ENCODE data around the gene HSD17B8. TPM values are rescaled to one million over a fixed set of nuclear protein-coding genes. Genes with fewer than 3 reads are reported as not detected.
A peak's percentile ranks its signal among the peaks of the same experiment; 100 is the strongest.

HSD17B8 gene
- total RNA-seq, 4 donors from 2014 or later, result 15.1 to 42.5 (median 26.3) TPM

- 95 to 96% methylated on average over 4 of the region's 6 CpGs for WGBS, 2 donors
Observed at GRCh38 chr6:33201935-33202334, 2.5 kb upstream of the HSD17B8 start.

DNA sequence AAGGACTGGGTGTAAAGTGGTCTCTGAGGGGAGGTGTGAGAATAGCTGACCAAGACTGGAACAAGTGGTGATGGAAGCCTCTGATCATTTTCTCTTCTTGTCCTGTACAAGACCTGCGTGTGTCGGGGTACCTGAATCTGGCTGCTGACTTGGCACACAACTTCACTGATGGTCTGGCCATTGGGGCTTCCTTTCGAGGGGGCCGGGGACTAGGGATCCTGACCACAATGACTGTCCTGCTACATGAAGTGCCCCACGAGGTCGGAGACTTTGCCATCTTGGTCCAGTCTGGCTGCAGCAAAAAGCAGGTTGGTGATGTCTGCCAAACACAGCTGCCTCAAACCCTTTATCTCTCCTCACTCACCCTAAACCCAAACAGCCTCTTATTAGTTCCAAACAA is 1.7 kb upstream of the HSD17B8 start:
- no peaks in the 10 kb centered on the region for H3K27me3 ChIP-seq
- no peaks in the 10 kb centered on the region for H3K9me3 ChIP-seq
- H3K36me3 ChIP-seq, result peaks cover 14 to 28% (median 17%) of the 10 kb centered on the region in 3 donors
- TF ChIP-seq POLR2A (IDR thresholded peaks at IDR 0.05), result no peak
- TF ChIP-seq, protein P1, sequence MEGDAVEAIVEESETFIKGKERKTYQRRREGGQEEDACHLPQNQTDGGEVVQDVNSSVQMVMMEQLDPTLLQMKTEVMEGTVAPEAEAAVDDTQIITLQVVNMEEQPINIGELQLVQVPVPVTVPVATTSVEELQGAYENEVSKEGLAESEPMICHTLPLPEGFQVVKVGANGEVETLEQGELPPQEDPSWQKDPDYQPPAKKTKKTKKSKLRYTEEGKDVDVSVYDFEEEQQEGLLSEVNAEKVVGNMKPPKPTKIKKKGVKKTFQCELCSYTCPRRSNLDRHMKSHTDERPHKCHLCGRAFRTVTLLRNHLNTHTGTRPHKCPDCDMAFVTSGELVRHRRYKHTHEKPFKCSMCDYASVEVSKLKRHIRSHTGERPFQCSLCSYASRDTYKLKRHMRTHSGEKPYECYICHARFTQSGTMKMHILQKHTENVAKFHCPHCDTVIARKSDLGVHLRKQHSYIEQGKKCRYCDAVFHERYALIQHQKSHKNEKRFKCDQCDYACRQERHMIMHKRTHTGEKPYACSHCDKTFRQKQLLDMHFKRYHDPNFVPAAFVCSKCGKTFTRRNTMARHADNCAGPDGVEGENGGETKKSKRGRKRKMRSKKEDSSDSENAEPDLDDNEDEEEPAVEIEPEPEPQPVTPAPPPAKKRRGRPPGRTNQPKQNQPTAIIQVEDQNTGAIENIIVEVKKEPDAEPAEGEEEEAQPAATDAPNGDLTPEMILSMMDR (IDR thresholded peaks at IDR 0.05), result no peak
- H3K4me1 ChIP-seq, result peaks cover 49 to 90% (median 54%) of the 10 kb centered on the region in 3 donors
- 82 to 84% methylated on average over 5 to 6 of the region's 6 CpGs for WGBS, 2 donors
- no peak overlapping the region for H3K4me3 ChIP-seq
- intact Hi-C loops (cut with DNase I), result no loop called here
- DNase-seq, result no peak
- H3K27ac ChIP-seq, result no peak overlapping the region

More at GRCh38 chr6:33201935-33202334, 2.5 kb upstream of the HSD17B8 start:
- H3K36me3 ChIP-seq, result peaks cover 17 to 35% (median 20%) of the 10 kb centered on the region in 3 donors
- H3K27ac ChIP-seq, result peak overlapping the region in 1 of 4 donors; percentile 95
- peak overlapping the region; percentile 76 to 88 (median 82) for H3K4me3 ChIP-seq
- peaks cover 46 to 90% (median 47%) of the 10 kb centered on the region in 3 donors for H3K4me1 ChIP-seq
- no peak for DNase-seq
- intact Hi-C loops (cut with DNase I), result no loop called here
- no peaks in the 10 kb centered on the region for H3K9me3 ChIP-seq
- no peaks in the 10 kb centered on the region for H3K27me3 ChIP-seq
- TF ChIP-seq POLR2A (IDR thresholded peaks at IDR 0.05), result no peak
- TF ChIP-seq, protein P1 (IDR thresholded peaks at IDR 0.05), result no peak

GRCh38 chr6:33203443-33204164 is 851 bp upstream of the HSD17B8 start:
- intact Hi-C loops (cut with DNase I), result no loop called here
- TF ChIP-seq POLR2A (IDR thresholded peaks at IDR 0.05), result no peak
- TF ChIP-seq, protein P1 (IDR thresholded peaks at IDR 0.05), result no peak
- H3K27ac ChIP-seq, result peak overlapping the region in 3 of 4 donors; percentile 91 to 93 (median 92)
- H3K36me3 ChIP-seq, result peaks cover 14 to 21% (median 17%) of the 10 kb centered on the region in 3 donors
- H3K27me3 ChIP-seq, result no peaks in the 10 kb centered on the region
- peak overlapping the region in 2 of 4 donors; percentile 78 to 82 for H3K4me3 ChIP-seq
- peaks cover 43 to 83% (median 48%) of the 10 kb centered on the region in 3 donors for H3K4me1 ChIP-seq
- no peaks in the 10 kb centered on the region for H3K9me3 ChIP-seq
- WGBS, 2 donors, result 74 to 91% methylated on average over 5 to 6 of the region's 7 CpGs
- DNase-seq, result no peak

DNA sequence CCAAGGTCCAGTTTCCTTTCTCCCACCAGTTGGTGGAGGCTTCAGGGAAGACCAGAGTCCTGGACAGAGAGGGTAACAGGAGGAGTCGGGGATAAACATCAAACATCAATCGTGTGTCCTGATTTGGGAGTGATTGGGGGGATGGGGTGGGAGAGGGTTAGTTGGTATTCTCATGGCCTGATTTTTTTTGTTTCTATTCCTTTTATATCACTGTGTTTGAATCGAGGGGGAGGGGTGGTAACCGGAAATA is 365 bp upstream of the HSD17B8 start:
- Histone ChIP-seq H3K27ac (peak overlapping the region; percentile 79 to 93 (median 92)), H3K4me1 (peaks cover 42 to 83% (median 51%) of the 10 kb centered on the region in 3 donors), H3K36me3 (peaks cover 14 to 21% (median 17%) of the 10 kb centered on the region in 3 donors), H3K27me3 (no peaks in the 10 kb centered on the region), H3K9me3 (no peaks in the 10 kb centered on the region), H3K4me3 (peak overlapping the region; percentile 75 to 85 (median 80))
- no peak for DNase-seq
- intact Hi-C loops (cut with DNase I), result no loop called here
- TF ChIP-seq POLR2A (IDR thresholded peaks at IDR 0.05), result no peak
- TF ChIP-seq, protein P1 (IDR thresholded peaks at IDR 0.05), result no peak
- 9 to 12% methylated on average over 4 of the region's 4 CpGs for WGBS, 2 donors

GRCh38 chr6:33205191-33206026 is 954 bp downstream of the HSD17B8 start:
- no peaks in the 10 kb centered on the region for H3K9me3 ChIP-seq
- peaks cover 38 to 85% (median 44%) of the 10 kb centered on the region in 3 donors for H3K4me1 ChIP-seq
- no peaks in the 10 kb centered on the region for H3K27me3 ChIP-seq
- TF ChIP-seq, protein P1 (IDR thresholded peaks at IDR 0.05), result no peak
- TF ChIP-seq POLR2A (IDR thresholded peaks at IDR 0.05), result no peak
- H3K4me3 ChIP-seq, result peak overlapping the region; percentile 75 to 85 (median 80)
- 24 to 26% methylated on average over 5 to 7 of the region's 17 CpGs for WGBS, 2 donors
- no peak for DNase-seq
- H3K36me3 ChIP-seq, result peaks cover 14 to 33% (median 17%) of the 10 kb centered on the region in 3 donors
- intact Hi-C loops (cut with DNase I), result no loop called here
- H3K27ac ChIP-seq, result peak overlapping the region; percentile 79 to 93 (median 92)
